Activated CD8-positive, alpha-beta T cell treated with anti-CD3 and anti-CD28 coated beads, Interleukin-2, amount 10 ng/mL, durations not matched to agents 7 days and 5 days (primary cell): ENCODE data around the gene MAPKAP1. TPM values are rescaled to one million over a fixed set of nuclear protein-coding genes. Genes with fewer than 3 reads are reported as not detected.
"Not testable (repeated sequence)": the region's sequence is repeated elsewhere in the genome, so short reads cannot be mapped to it uniquely, and the experiment has no call there.

ENCODE experiments used
- ATAC-seq: fragments of 150-1000 bp; cut with Tn5 transposase; one replicate; pipeline ENCODE4 v1.10.0; 2021; ENCODE audit warnings: moderate library complexity
- CTCF ChIA-PET: fragments of 350-600 bp; sonication (Branson Sonifier 250); formaldehyde crosslinking; loops from one replicate; lab custom pipeline; 2021; ENCODE audit warnings: antibody characterized with exemption; lab: Charles Lee
- POLR2A ChIA-PET: fragments of 350-600 bp; sonication (Branson Sonifier 250); formaldehyde crosslinking; loops from one replicate; lab custom pipeline; 2021; ENCODE audit warnings: antibody characterized with exemption; lab: Charles Lee
- DNase-seq: peaks from one replicate; pipeline ENCODE4 v3.0.0-alpha.2; 2020
- H3K27ac Mint-ChIP-seq: one replicate; pipeline ENCODE4 v1.8.0; 2021; ENCODE audit warnings: mild to moderate bottlenecking, mixed read lengths
- H3K27me3 Mint-ChIP-seq: one replicate; pipeline ENCODE4 v1.8.0; 2021; ENCODE audit warnings: low read depth, mixed read lengths
- H3K36me3 Mint-ChIP-seq: one replicate; pipeline ENCODE4 v1.8.0; 2021; ENCODE audit warnings: low read depth, mixed read lengths
- H3K4me1 Mint-ChIP-seq: one replicate; pipeline ENCODE4 v1.8.0; 2021; ENCODE audit warnings: low read depth, mixed read lengths
- H3K4me3 Mint-ChIP-seq: one replicate; pipeline ENCODE4 v1.8.0; 2021; ENCODE audit warnings: mild to moderate bottlenecking, mixed read lengths
- H3K9me3 Mint-ChIP-seq: one replicate; pipeline ENCODE4 v1.8.0; 2022; ENCODE audit warnings: mixed read lengths; ENCODE audit not compliant: insufficient read depth
- total RNA-seq, 2 experiments: library from RNA; stranded (reverse); gene quantifications; one replicate each; pipeline ENCODE4 v1.2.3, GENCODE V29; 2021

MAPKAP1 gene
- total RNA-seq, 2 experiments from 2014 or later: 60.4 to 63.9 TPM

GRCh38 chr9:125726456-125727132 lies 19.6 kb upstream of the MAPKAP1 start:
- Mint-ChIP-seq H3K9me3 (no peaks in the 10 kb centered on the region), H3K27me3 (peaks cover 9% of the 10 kb centered on the region), H3K36me3 (no peaks in the 10 kb centered on the region), H3K4me3 (no peak overlapping the region), H3K27ac (no peak overlapping the region), H3K4me1 (no peaks in the 10 kb centered on the region)
- ChIA-PET POLR2A (no interaction called here), CTCF (no interaction called here)
- DNase-seq (no peak), ATAC-seq (no peak)

DNA sequence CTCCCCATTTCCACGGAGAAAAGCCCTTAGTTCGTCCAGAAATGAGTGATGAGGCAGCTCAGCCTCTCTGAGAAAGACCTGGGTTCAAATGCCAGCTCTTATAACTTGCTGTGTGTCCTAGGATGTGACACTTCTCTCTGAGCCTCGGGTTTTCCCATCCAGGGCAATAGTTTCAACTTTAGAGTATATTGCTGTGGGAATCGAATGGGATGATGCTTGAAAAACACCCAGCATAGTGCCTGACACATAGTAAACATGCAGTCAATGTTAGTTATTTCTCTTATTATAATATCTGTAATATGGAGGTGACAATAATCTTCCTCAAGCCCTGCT lies 430 bp upstream of the MAPKAP1 start:
- no peak for DNase-seq
- no peaks in the 10 kb centered on the region for H3K27me3 Mint-ChIP-seq
- H3K9me3 Mint-ChIP-seq: no peaks in the 10 kb centered on the region
- H3K4me1 Mint-ChIP-seq: peaks cover 32% of the 10 kb centered on the region
- H3K27ac Mint-ChIP-seq: peak overlapping the region; percentile 79
- ChIA-PET CTCF (interaction anchor here (0.8 to 1.0 kb wide), 3 partner anchors 61 to 299 kb away, joined by 3 to 5 read pairs (median 3); no protein-coding TSS in a partner anchor), POLR2A (interaction anchor here (0.9 to 1.3 kb wide), 4 partner anchors 38 to 74 kb away, joined by 3 to 9 read pairs (median 4); no protein-coding TSS in a partner anchor)
- peaks cover 3% of the 10 kb centered on the region for H3K36me3 Mint-ChIP-seq
- peak overlapping the region; percentile 84 for H3K4me3 Mint-ChIP-seq
- ATAC-seq: no peak

- ChIA-PET CTCF (no interaction called here), POLR2A (no interaction called here)
- DNase-seq: no peak
- Mint-ChIP-seq H3K27me3 (no peaks in the 10 kb centered on the region), H3K36me3 (peaks cover 3% of the 10 kb centered on the region), H3K4me1 (peaks cover 38% of the 10 kb centered on the region), H3K27ac (no peak overlapping the region), H3K4me3 (peak overlapping the region; percentile 84), H3K9me3 (no peaks in the 10 kb centered on the region)
- ATAC-seq: no peak
These were observed 1.1 kb downstream of the MAPKAP1 start for GRCh38 chr9:125705893-125706292.

- ChIA-PET CTCF (no interaction called here), POLR2A (no interaction called here)
- no peak for DNase-seq
- no peaks in the 10 kb centered on the region for H3K27me3 Mint-ChIP-seq
- H3K36me3 Mint-ChIP-seq: peaks cover 3% of the 10 kb centered on the region
- H3K9me3 Mint-ChIP-seq: no peaks in the 10 kb centered on the region
- ATAC-seq: no peak
- no peak overlapping the region for H3K27ac Mint-ChIP-seq
- peaks cover 41% of the 10 kb centered on the region for H3K4me1 Mint-ChIP-seq
- no peak overlapping the region for H3K4me3 Mint-ChIP-seq
These were observed 3.3 kb downstream of the MAPKAP1 start for GRCh38 chr9:125703662-125704061.

GRCh38 chr9:125701351-125701750 lies 5.7 kb downstream of the MAPKAP1 start:
- ChIA-PET CTCF (interaction anchor here (1.1 kb wide), 1 partner anchor 51 kb away, joined by 3 read pairs; no protein-coding TSS in a partner anchor), POLR2A (no interaction called here)
- Mint-ChIP-seq H3K27ac (no peak overlapping the region), H3K36me3 (peaks cover 3% of the 10 kb centered on the region), H3K27me3 (no peaks in the 10 kb centered on the region), H3K9me3 (no peaks in the 10 kb centered on the region), H3K4me3 (no peak overlapping the region), H3K4me1 (peaks cover 35% of the 10 kb centered on the region)
- no peak for DNase-seq
- no peak for ATAC-seq

GRCh38 chr9:125700791-125701190 lies 6.2 kb downstream of the MAPKAP1 start:
- H3K27me3 Mint-ChIP-seq: no peaks in the 10 kb centered on the region
- ATAC-seq: no peak
- no peak overlapping the region for H3K27ac Mint-ChIP-seq
- H3K9me3 Mint-ChIP-seq: no peaks in the 10 kb centered on the region
- peaks cover 5% of the 10 kb centered on the region for H3K36me3 Mint-ChIP-seq
- ChIA-PET CTCF (interaction anchor here (1.1 kb wide), 1 partner anchor 51 kb away, joined by 3 read pairs; no protein-coding TSS in a partner anchor), POLR2A (no interaction called here)
- H3K4me1 Mint-ChIP-seq: peaks cover 30% of the 10 kb centered on the region
- H3K4me3 Mint-ChIP-seq: no peak overlapping the region
- DNase-seq: no peak

DNA sequence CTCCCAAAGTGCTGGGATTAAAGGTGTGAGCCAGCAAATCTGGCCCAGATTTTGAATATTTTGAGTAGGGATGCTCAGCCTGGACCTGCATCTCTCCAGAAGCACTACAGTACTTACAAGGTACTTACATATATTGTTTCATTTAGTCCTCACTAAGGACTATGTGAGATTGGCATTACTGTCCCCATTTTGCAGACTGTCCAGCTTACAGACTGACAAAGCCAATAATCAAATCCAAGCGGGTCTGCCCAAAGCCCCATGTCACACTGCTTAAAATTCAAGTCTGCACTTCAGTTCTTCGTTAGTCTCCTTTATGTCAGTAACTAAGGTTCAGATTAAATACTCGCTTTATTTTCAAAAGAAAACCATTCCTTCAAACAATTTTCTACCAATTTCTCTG lies 7.1 kb downstream of the MAPKAP1 start:
- ChIA-PET POLR2A (interaction anchor here (0.5 kb wide), 1 partner anchor 1377 kb away, joined by 3 read pairs; no protein-coding TSS in a partner anchor), CTCF (no interaction called here)

DNA sequence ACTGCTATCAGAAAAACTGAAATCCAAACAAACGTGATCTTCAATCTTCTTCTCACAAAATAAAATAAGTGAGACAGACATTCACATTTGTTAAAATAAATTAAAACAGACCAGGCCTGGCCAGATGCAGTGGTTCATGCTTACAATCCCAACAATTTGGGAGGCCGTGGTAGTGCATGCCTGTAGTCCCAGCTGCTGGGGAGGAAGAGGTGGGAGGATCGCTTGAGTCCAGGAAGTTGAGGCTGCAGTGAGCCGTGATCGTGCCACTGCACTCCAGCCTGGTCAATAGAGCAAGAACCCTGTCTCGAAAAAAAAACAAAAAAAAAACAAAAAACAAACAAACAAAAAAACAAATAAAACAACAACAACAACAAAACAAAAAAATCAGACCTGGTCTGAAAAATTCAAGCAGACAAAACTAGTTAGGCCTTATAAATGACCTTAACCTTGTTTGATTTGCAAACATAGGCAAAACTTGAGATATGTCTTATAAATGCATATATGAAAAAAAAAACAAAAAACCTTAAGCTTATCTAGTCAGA lies 10.8 kb downstream of the MAPKAP1 start:
- ATAC-seq (no peak), DNase-seq (no peak)
- Mint-ChIP-seq H3K27me3 (no peaks in the 10 kb centered on the region), H3K4me3 (no peak overlapping the region), H3K4me1 (peaks cover 3% of the 10 kb centered on the region), H3K9me3 (peaks cover 3% of the 10 kb centered on the region), H3K36me3 (peaks cover 4% of the 10 kb centered on the region), H3K27ac (no peak overlapping the region)
- ChIA-PET CTCF (no interaction called here), POLR2A (no interaction called here)

More for the DNA sequence above, 7.1 kb downstream of the MAPKAP1 start:
- peaks cover 22% of the 10 kb centered on the region for H3K4me1 Mint-ChIP-seq
- no peaks in the 10 kb centered on the region for H3K9me3 Mint-ChIP-seq
- DNase-seq: no peak
- no peak overlapping the region for H3K27ac Mint-ChIP-seq
- H3K27me3 Mint-ChIP-seq: no peaks in the 10 kb centered on the region
- H3K4me3 Mint-ChIP-seq: no peak overlapping the region
- H3K36me3 Mint-ChIP-seq: peaks cover 5% of the 10 kb centered on the region
- no peak for ATAC-seq

DNA sequence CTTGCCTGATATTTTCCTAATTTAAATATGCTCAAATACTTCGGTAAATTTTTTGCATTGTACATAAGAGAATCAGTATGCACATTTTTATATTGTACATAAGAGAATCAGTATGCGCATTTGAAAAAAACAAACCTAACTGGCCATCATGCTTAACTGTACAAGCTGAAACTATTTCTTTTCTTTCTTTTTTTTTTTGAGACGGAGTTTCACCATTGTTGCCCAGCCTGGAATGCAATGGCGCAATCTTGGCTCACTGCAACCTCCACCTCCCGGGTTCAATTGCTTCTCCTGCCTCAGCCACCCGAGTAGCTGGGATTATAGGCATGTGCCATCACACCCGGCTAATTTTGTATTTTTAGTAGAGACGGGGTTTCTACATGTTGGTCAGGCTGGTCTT lies 11.5 kb downstream of the MAPKAP1 start:
- H3K4me3 Mint-ChIP-seq, H3K9me3 Mint-ChIP-seq, H3K27me3 Mint-ChIP-seq, DNase-seq, POLR2A ChIA-PET, H3K4me1 Mint-ChIP-seq, H3K36me3 Mint-ChIP-seq, ATAC-seq, CTCF ChIA-PET, H3K27ac Mint-ChIP-seq: not testable (repeated sequence)

GRCh38 chr9:125694478-125694877 lies 12.5 kb downstream of the MAPKAP1 start:
- Mint-ChIP-seq H3K9me3 (peaks cover 3% of the 10 kb centered on the region), H3K27ac (no peak overlapping the region), H3K27me3 (no peaks in the 10 kb centered on the region), H3K4me1 (no peaks in the 10 kb centered on the region), H3K36me3 (peaks cover 12% of the 10 kb centered on the region), H3K4me3 (no peak overlapping the region)
- ChIA-PET CTCF (interaction anchor here (0.7 kb wide), 1 partner anchor 51 kb away, joined by 4 read pairs; no protein-coding TSS in a partner anchor), POLR2A (no interaction called here)
- ATAC-seq (no peak), DNase-seq (no peak)

GRCh38 chr9:125693492-125693891 lies 13.5 kb downstream of the MAPKAP1 start:
- H3K9me3 Mint-ChIP-seq, H3K27ac Mint-ChIP-seq, H3K4me1 Mint-ChIP-seq, H3K27me3 Mint-ChIP-seq, CTCF ChIA-PET, H3K4me3 Mint-ChIP-seq, DNase-seq, POLR2A ChIA-PET, ATAC-seq: not testable (repeated sequence)
- peaks cover 12% of the 10 kb centered on the region for H3K36me3 Mint-ChIP-seq

DNA sequence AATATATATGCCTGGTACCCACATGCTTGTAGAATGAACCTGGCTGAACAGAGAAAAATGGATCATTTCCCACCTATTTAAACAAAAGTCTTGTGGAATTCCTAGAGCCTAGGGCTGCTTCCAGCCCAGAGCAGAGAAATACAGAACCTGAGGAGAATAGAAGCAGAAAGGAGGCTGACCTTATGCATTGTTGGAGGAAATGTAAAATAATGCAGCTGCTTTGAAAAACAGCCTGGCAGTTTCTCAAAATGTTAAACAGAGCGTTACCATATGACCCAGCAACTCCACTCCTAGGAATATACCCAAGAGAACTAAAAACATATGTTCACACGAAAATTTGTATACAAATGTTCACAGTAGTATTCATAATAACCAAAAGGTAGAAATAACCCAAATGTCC lies 15.1 kb downstream of the MAPKAP1 start:
- Mint-ChIP-seq H3K4me1 (no peaks in the 10 kb centered on the region), H3K4me3 (no peak overlapping the region), H3K27me3 (no peaks in the 10 kb centered on the region), H3K36me3 (peaks cover 12% of the 10 kb centered on the region), H3K27ac (no peak overlapping the region), H3K9me3 (peaks cover 3% of the 10 kb centered on the region)
- ChIA-PET POLR2A (no interaction called here), CTCF (no interaction called here)
- DNase-seq (no peak), ATAC-seq (no peak)
